Stomach (tissue), 19 donors: ENCODE measurements around the gene HBA1. TPM values are rescaled to one million over a fixed set of nuclear protein-coding genes. Genes with fewer than 3 reads are reported as not detected.
"Not testable (repeated sequence)": the region's sequence is repeated elsewhere in the genome, so short reads cannot be mapped to it uniquely, and the experiment has no call there.

Experiments
- DNase-seq, 2 donors: peaks; one replicate each; pipeline versions ENCODE4 v3.0.0 to v3.0.0-alpha.2; 2013 to 2019
- H3K27ac ChIP-seq, 5 donors: fragments of 200-600 bp in 4 of 5; sonication (generic) in 4 of 5; one replicate each; pipeline ENCODE4 v1.5.1; 2013 to 2019; ENCODE audit warnings: mild to moderate bottlenecking in 1 of 5, moderate library complexity in 1 of 5
- H3K27me3 ChIP-seq, 3 donors: fragments of 200-600 bp; sonication (generic); one replicate each; pipeline ENCODE4 v1.5.1; 2017 to 2019; ENCODE audit warnings: mixed run types in 1 of 3
- H3K36me3 ChIP-seq, 4 donors: fragments of 200-600 bp; sonication (generic); 1 replicate in 3 of 4; 2 replicates in 1 of 4; pipeline ENCODE4 v1.5.1; 2016 to 2019
- H3K4me1 ChIP-seq, 4 donors: fragments of 200-600 bp; sonication (generic); one replicate each; pipeline ENCODE4 v1.5.1; 2016 to 2019
- H3K4me3 ChIP-seq, 4 donors: fragments of 200-600 bp; sonication (generic) in 3 of 4; one replicate each; pipeline ENCODE4 v1.5.1; 2016 to 2019; ENCODE audit warnings: mild to moderate bottlenecking in 1 of 4
- H3K9me3 ChIP-seq, 4 donors: fragments of 200-600 bp; sonication (generic); one replicate each; pipeline ENCODE4 v1.5.1; 2016 to 2019
- CTCF ChIP-seq, 7 experiments: fragments of 450-650 bp in 4 of 7; fragments of 200-600 bp in 3 of 7; sonication (generic) in 3 of 7; IDR thresholded peaks; one replicate each; pipeline ENCODE4 v1.5.1; 2016 to 2019; ENCODE audit warnings: antibody characterized with exemption in 7 of 7, control low read depth in 2 of 7, mild to moderate bottlenecking in 1 of 7
- EP300 ChIP-seq: sonication (generic); formaldehyde crosslinking; IDR thresholded peaks from one replicate; pipeline ENCODE4 v1.6.1; 2017; ENCODE audit warnings: antibody characterized with exemption
- POLR2A ChIP-seq, 4 donors: fragments of 450-650 bp; IDR thresholded peaks; one replicate each; pipeline ENCODE4 v1.6.1; 2016; ENCODE audit warnings: antibody characterized with exemption in 4 of 4, control low read depth in 2 of 4, mild to moderate bottlenecking in 1 of 4, moderate library complexity in 1 of 4
- POLR2AphosphoS5 ChIP-seq, 3 donors: sonication (generic); formaldehyde crosslinking; IDR thresholded peaks; one replicate each; pipeline ENCODE4 v1.6.1; 2016; ENCODE audit warnings: antibody characterized with exemption in 3 of 3
- WGBS, 5 donors: extraction: QIAGEN DNeasy Blood & Tissue Kit in 3 of 5; methylation state at CpG; one replicate each; pipeline versions ENCODE4 v1.1.5 to v1.1.7; 2013 to 2018; 5-methylcytosine and 5-hydroxymethylcytosine counted together
- intact Hi-C: fragments of 100-400 bp; cut with DNase I; formaldehyde crosslinking; loops from one replicate; pipeline ENCODE4 v1.15.1; 2023; ENCODE audit warnings: low total_unique reads
- long read RNA-seq, 10 donors: transcript quantifications; one replicate each; lab custom pipeline, GENCODE V29; 2026
- polyA plus RNA-seq, 3 donors: library from polyadenylated mRNA; stranded (reverse); fragments of 200-250 nt; gene quantifications; one replicate each; pipeline ENCODE4 v1.2.3, GENCODE V29; 2013
- total RNA-seq, 5 donors: library from RNA; depleted of rRNA; stranded (reverse); fragments of >200 nt; gene quantifications; one replicate each; pipeline versions ENCODE4 v1.1.0 to v1.2.3, GENCODE V29; 2014 to 2016
- donor health status: healthy with polysubstance abuse.
- donor health status: Bipolar disorder and iron deficiency.
- donor health status: healthy.

Gene HBA1
- total RNA-seq (100 to 1,000 TPM in 1 of 5 donors, 10 to 100 TPM in 1, not detected in 3; 34.8 to 263 TPM), polyA plus RNA-seq (1 to 10 TPM in 1 of 3 donors, under 1 TPM in 1, not detected in 1; 0.88 to 5.7 TPM)
- long read RNA-seq, donor 1, transcript HBA1-201 (3 exons, 577 nt), result major isoform, 76 of 88 reads
- long read RNA-seq, donor 1, transcript HBA1-203 (2 exons, 674 nt), result minor isoform, 9 of 88 reads
- long read RNA-seq, donor 1, partial matches to known transcripts, result 0 of 88 reads
- long read RNA-seq, donor 1, other reads (novel, unspliced or antisense), result 0 of 88 reads
- long read RNA-seq, donor 2, transcript HBA1-201 (3 exons, 577 nt), result major isoform, 58 of 61 reads
- long read RNA-seq, donor 2, partial matches to known transcripts, result 0 of 61 reads
- long read RNA-seq, donor 2, other reads (novel, unspliced or antisense), result 0 of 61 reads
- long read RNA-seq, donor 3, transcript HBA1-203 (2 exons, 674 nt), result minor isoform, 16 of 264 reads
- long read RNA-seq, donor 3, transcript HBA1-201 (3 exons, 577 nt), result major isoform, 240 of 264 reads
- long read RNA-seq, donor 3, transcript HBA1-204 (2 exons, 410 nt), result minor isoform, 7 of 264 reads
- long read RNA-seq, donor 3, partial matches to known transcripts, result 0 of 264 reads
- long read RNA-seq, donor 3, other reads (novel, unspliced or antisense), result 0 of 264 reads
- long read RNA-seq, donor 4, transcript HBA1-201 (3 exons, 577 nt), result major isoform, 23 of 27 reads
- long read RNA-seq, donor 4, partial matches to known transcripts, result 0 of 27 reads
- long read RNA-seq, donor 4, other reads (novel, unspliced or antisense), result 0 of 27 reads
- long read RNA-seq, donor 5, transcript HBA1-203 (2 exons, 674 nt), result minor isoform, 79 of 1,459 reads
- long read RNA-seq, donor 5, transcript HBA1-201 (3 exons, 577 nt), result major isoform, 1,307 of 1,459 reads
- long read RNA-seq, donor 5, transcript HBA1-204 (2 exons, 410 nt), result minor isoform, 47 of 1,459 reads
- long read RNA-seq, donor 5, partial matches to known transcripts, result 8 of 1,459 reads
- long read RNA-seq, donor 5, other reads (novel, unspliced or antisense), result 17 of 1,459 reads
- long read RNA-seq, donor 6, transcript HBA1-201 (3 exons, 577 nt), result major isoform, 146 of 153 reads
- long read RNA-seq, donor 6, partial matches to known transcripts, result 0 of 153 reads
- long read RNA-seq, donor 6, other reads (novel, unspliced or antisense), result 0 of 153 reads
- long read RNA-seq, donor 7, transcript HBA1-203 (2 exons, 674 nt), result minor isoform, 59 of 867 reads
- long read RNA-seq, donor 7, transcript HBA1-204 (2 exons, 410 nt), result minor isoform, 23 of 867 reads
- long read RNA-seq, donor 7, transcript HBA1-201 (3 exons, 577 nt), result major isoform, 776 of 867 reads
- long read RNA-seq, donor 7, partial matches to known transcripts, result 0 of 867 reads
- long read RNA-seq, donor 7, other reads (novel, unspliced or antisense), result 5 of 867 reads
- long read RNA-seq, donor 8, transcript HBA1-201 (3 exons, 577 nt), result major isoform, 230 of 249 reads
- long read RNA-seq, donor 8, transcript HBA1-203 (2 exons, 674 nt), result minor isoform, 15 of 249 reads
- long read RNA-seq, donor 8, partial matches to known transcripts, result 0 of 249 reads
- long read RNA-seq, donor 8, other reads (novel, unspliced or antisense), result 0 of 249 reads
- long read RNA-seq, donor 9, transcript HBA1-204 (2 exons, 410 nt), result minor isoform, 26 of 634 reads
- long read RNA-seq, donor 9, transcript HBA1-203 (2 exons, 674 nt), result minor isoform, 44 of 634 reads
- long read RNA-seq, donor 9, transcript HBA1-201 (3 exons, 577 nt), result major isoform, 563 of 634 reads
- long read RNA-seq, donor 9, partial matches to known transcripts, result 0 of 634 reads
- long read RNA-seq, donor 9, other reads (novel, unspliced or antisense), result 0 of 634 reads
- long read RNA-seq, donor 10, transcript HBA1-201 (3 exons, 577 nt), result major isoform, 88 of 98 reads
- long read RNA-seq, donor 10, transcript HBA1-204 (2 exons, 410 nt), result minor isoform, 7 of 98 reads
- long read RNA-seq, donor 10, partial matches to known transcripts, result 0 of 98 reads
- long read RNA-seq, donor 10, other reads (novel, unspliced or antisense), result 0 of 98 reads

- DNase-seq, intact Hi-C loops, H3K36me3 ChIP-seq, H3K27ac ChIP-seq, H3K4me3 ChIP-seq, H3K9me3 ChIP-seq: not testable (repeated sequence)
- Histone ChIP-seq H3K4me1 (peaks cover 18 to 46% (median 30%) of the 10 kb centered on the region in 4 donors), H3K27me3 (peaks cover 30 to 85% (median 72%) of the 10 kb centered on the region in 3 donors)
- WGBS, 5 donors, result 0 to 4% (median 3%) methylated on average over 5 to 35 of the region's 88 CpGs
Measured at GRCh38 chr16:176477-177382, at the start of gene HBA1. Gene HBA1, plus strand, starts transcription at chr16:176680. Its CDS starts 37 bp downstream, at chr16:176717.

GRCh38 chr16:129075-129474 is 47.4 kb upstream of the HBA1 start:
- Histone ChIP-seq H3K4me1 (no peaks in the 10 kb centered on the region), H3K4me3 (no peak overlapping the region), H3K9me3 (no peaks in the 10 kb centered on the region), H3K27ac (no peak overlapping the region), H3K36me3 (peaks cover 0 to 13% (median 10%) of the 10 kb centered on the region in 4 donors), H3K27me3 (no peaks in the 10 kb centered on the region)
- no peak for DNase-seq
- no peak for TF ChIP-seq POLR2AphosphoS5 (IDR thresholded peaks at IDR 0.05)
- TF ChIP-seq EP300, result no peak
- no peak for TF ChIP-seq CTCF (IDR thresholded peaks at IDR 0.05)
- TF ChIP-seq POLR2A (IDR thresholded peaks at IDR 0.05), result no peak
- intact Hi-C loops, result no loop called here
- 80 to 94% (median 89%) methylated on average over 2 of the region's 2 CpGs for WGBS, 5 donors

- no peak for TF ChIP-seq CTCF (IDR thresholded peaks at IDR 0.05)
- no peak for TF ChIP-seq EP300
- no peak for TF ChIP-seq POLR2AphosphoS5 (IDR thresholded peaks at IDR 0.05)
- no peak for TF ChIP-seq POLR2A (IDR thresholded peaks at IDR 0.05)
- intact Hi-C loops, result no loop called here
- Histone ChIP-seq H3K36me3 (peaks cover 0 to 4% (median 0%) of the 10 kb centered on the region in 4 donors), H3K9me3 (no peaks in the 10 kb centered on the region), H3K27ac (no peak overlapping the region), H3K27me3 (no peaks in the 10 kb centered on the region), H3K4me3 (no peak overlapping the region), H3K4me1 (peaks cover 0 to 4% (median under 1%) of the 10 kb centered on the region in 4 donors)
- WGBS, 5 donors, result 85 to 91% (median 89%) methylated on average over 15 of the region's 15 CpGs
- no peak for DNase-seq
Measured at GRCh38 chr16:130533-131173, 45.8 kb upstream of the HBA1 start.
